Sigmoid colon (tissue), 3 donors: Measurements from ENCODE around the gene ZMPSTE24.

Experiments
- POLR2A ChIP-seq, 2 donors: fragments of 450-650 bp; IDR thresholded peaks; one replicate each; pipeline ENCODE4 v1.6.1; 2016; ENCODE audit warnings: antibody characterized with exemption in 2 of 2, mild to moderate bottlenecking in 2 of 2, moderate library complexity in 2 of 2
- TF ChIP-seq, protein P1 (sequence below), 4 experiments: fragments of 450-650 bp in 3 of 4; fragments of 200-600 bp in 1 of 4; IDR thresholded peaks; one replicate each; pipeline ENCODE4 v1.5.1; 2016 to 2019; ENCODE audit warnings: antibody characterized with exemption in 4 of 4, mild to moderate bottlenecking in 3 of 4, moderate library complexity in 2 of 4

DNA sequence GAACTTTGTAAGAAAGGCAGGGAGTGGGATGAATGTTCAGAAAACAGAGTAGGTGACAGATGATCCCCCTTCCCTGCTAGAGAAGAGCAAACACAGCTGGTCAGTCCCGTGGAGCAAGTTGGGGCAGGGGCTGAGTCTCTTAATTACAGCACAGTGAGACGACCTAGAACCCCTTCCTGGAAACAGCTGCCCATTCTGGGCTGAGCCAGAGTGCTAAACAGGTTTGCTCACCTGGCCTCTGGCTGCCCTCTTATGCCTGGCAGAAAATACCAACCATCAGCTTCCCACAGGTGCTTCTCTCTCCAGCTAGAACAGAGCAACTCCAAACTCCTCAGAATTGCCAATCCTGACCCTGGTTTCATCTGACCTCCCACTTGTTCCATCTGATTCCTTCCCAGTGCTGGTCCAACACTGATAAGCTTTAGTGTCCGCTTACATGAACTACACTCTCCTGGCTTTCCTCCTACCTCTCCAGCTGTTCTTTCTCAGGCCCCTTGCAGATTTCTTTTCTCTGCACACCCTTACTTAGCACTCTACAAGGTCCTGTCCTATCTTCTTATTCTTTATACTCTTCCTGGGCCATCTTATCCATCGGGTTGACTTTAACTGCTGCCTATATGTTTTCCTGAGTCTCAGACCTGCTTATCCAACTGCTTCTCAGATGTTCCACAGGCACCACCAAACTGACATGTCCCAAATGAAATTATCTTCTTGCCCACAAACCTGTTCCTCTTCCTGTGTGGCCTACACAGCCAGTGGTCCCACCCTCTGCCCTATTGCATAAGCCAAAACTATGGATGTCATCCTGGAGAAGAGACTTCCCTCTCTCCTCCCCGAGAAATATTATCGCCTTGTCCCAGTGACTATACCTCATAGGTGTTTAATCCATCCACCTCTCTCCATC lies 81.6 kb downstream of the ZMPSTE24 start:
- no peak for TF ChIP-seq POLR2A (IDR thresholded peaks at IDR 0.05)
- TF ChIP-seq, protein P1, sequence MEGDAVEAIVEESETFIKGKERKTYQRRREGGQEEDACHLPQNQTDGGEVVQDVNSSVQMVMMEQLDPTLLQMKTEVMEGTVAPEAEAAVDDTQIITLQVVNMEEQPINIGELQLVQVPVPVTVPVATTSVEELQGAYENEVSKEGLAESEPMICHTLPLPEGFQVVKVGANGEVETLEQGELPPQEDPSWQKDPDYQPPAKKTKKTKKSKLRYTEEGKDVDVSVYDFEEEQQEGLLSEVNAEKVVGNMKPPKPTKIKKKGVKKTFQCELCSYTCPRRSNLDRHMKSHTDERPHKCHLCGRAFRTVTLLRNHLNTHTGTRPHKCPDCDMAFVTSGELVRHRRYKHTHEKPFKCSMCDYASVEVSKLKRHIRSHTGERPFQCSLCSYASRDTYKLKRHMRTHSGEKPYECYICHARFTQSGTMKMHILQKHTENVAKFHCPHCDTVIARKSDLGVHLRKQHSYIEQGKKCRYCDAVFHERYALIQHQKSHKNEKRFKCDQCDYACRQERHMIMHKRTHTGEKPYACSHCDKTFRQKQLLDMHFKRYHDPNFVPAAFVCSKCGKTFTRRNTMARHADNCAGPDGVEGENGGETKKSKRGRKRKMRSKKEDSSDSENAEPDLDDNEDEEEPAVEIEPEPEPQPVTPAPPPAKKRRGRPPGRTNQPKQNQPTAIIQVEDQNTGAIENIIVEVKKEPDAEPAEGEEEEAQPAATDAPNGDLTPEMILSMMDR (IDR thresholded peaks at IDR 0.05) = no peak
